GM23338 (cell line): Measurements from ENCODE around the gene TSPAN3. TPM values are rescaled to one million over a fixed set of nuclear protein-coding genes. Genes with fewer than 3 reads are reported as not detected.

ENCODE experiments used
- ATAC-seq: fragments of 200-7000 bp; cut with Tn5 transposase; 3 replicates; pipeline ENCODE4 v1.9.1; 2020
- DNase-seq: peaks from one replicate; pipeline ENCODE4 v3.0.0-alpha.2; 2015; ENCODE audit warnings: low spot score
- H2AFZ ChIP-seq: fragments of 200-600 bp; sonication (generic); 2 replicates; pipeline ENCODE4 v1.8.0; 2016; ENCODE audit warnings: antibody characterized with exemption, mild to moderate bottlenecking, moderate library complexity
- H3F3A ChIP-seq: fragments of 200-600 bp; sonication (generic); replicated peaks from 2 replicates; pipeline ENCODE4 v1.8.0; 2017; ENCODE audit warnings: antibody characterized with exemption, mixed run types, low read depth
- H3K27ac ChIP-seq: fragments of 200-600 bp; sonication (generic); 2 replicates; pipeline ENCODE4 v1.6.1; 2016; ENCODE audit warnings: low read depth
- H3K27me3 ChIP-seq: fragments of 200-600 bp; sonication (generic); 2 replicates; pipeline ENCODE4 v1.8.0; 2016; ENCODE audit warnings: mild to moderate bottlenecking, mixed run types, moderate library complexity; ENCODE audit not compliant: insufficient read depth
- H3K36me3 ChIP-seq: fragments of 200-600 bp; sonication (generic); 2 replicates; pipeline ENCODE4 v1.8.0; 2016; ENCODE audit warnings: mild to moderate bottlenecking; ENCODE audit not compliant: insufficient read depth
- H3K4me1 ChIP-seq: fragments of 200-600 bp; sonication (generic); 2 replicates; pipeline ENCODE4 v1.8.0; 2016; ENCODE audit warnings: mild to moderate bottlenecking, moderate library complexity; ENCODE audit not compliant: insufficient read depth
- H3K4me2 ChIP-seq: fragments of 200-600 bp; sonication (generic); 2 replicates; pipeline ENCODE4 v1.7.1; 2017; ENCODE audit warnings: mixed run types
- H3K4me3 ChIP-seq: fragments of 200-600 bp; sonication (generic); 2 replicates; pipeline ENCODE4 v1.6.1; 2016; ENCODE audit warnings: mixed run types
- H3K79me2 ChIP-seq: fragments of 200-600 bp; sonication (generic); replicated peaks from 2 replicates; pipeline ENCODE4 v1.8.0; 2017; ENCODE audit warnings: mild to moderate bottlenecking; ENCODE audit not compliant: insufficient read depth
- H3K9me2 ChIP-seq: fragments of 200-600 bp; sonication (generic); 2 replicates; pipeline ENCODE4 v1.8.0; 2017; ENCODE audit not compliant: insufficient read depth
- H4K20me1 ChIP-seq: fragments of 200-600 bp; sonication (generic); replicated peaks from 2 replicates; pipeline ENCODE4 v1.8.0; 2017; ENCODE audit warnings: mild to moderate bottlenecking; ENCODE audit not compliant: insufficient read depth
- H3K27ac Mint-ChIP-seq: 2 replicates; pipeline ENCODE4 v1.8.0; 2020; ENCODE audit warnings: inconsistent platforms, mild to moderate bottlenecking, moderate library complexity, mixed read lengths
- H3K27me3 Mint-ChIP-seq: 3 replicates; pipeline ENCODE4 v1.8.0; 2022; ENCODE audit warnings: low read depth, mild to moderate bottlenecking, moderate library complexity, mixed read lengths, inconsistent platforms; ENCODE audit not compliant: insufficient read depth, poor library complexity
- H3K36me3 Mint-ChIP-seq: 3 replicates; pipeline ENCODE4 v1.8.0; 2021; ENCODE audit warnings: low read depth, mild to moderate bottlenecking, inconsistent platforms, moderate library complexity, mixed read lengths
- H3K4me1 Mint-ChIP-seq: 3 replicates; pipeline ENCODE4 v1.8.0; 2020; ENCODE audit warnings: mild to moderate bottlenecking, inconsistent platforms, mixed read lengths
- H3K4me3 Mint-ChIP-seq: 3 replicates; pipeline ENCODE4 v1.8.0; 2021; ENCODE audit warnings: moderate library complexity, mild to moderate bottlenecking, inconsistent platforms, mixed read lengths
- H3K9me3 Mint-ChIP-seq: 3 replicates; pipeline ENCODE4 v1.8.0; 2020; ENCODE audit warnings: moderate library complexity, mild to moderate bottlenecking, inconsistent platforms, mixed read lengths
- CREB1 ChIP-seq: fragments of 250-450 bp; sonication (Bioruptor Pico); IDR thresholded peaks from 2 replicates; pipeline ENCODE4 v1.5.0; 2020; ENCODE audit warnings: low read depth, mild to moderate bottlenecking, moderate library complexity
- CTCF ChIP-seq, 2 experiments: fragments of 200-600 bp in 1 of 2; sonication (generic) in 1 of 2; conservative IDR thresholded peaks; 2 replicates each; pipeline versions ENCODE4 v1.5.1 to v1.6.1; 2016 to 2017; ENCODE audit warnings: antibody characterized with exemption in 2 of 2, low read depth in 2 of 2, mild to moderate bottlenecking in 2 of 2, moderate library complexity in 1 of 2
- ETS1 ChIP-seq: IDR thresholded peaks from 2 replicates; pipeline ENCODE4 v1.6.1; 2016; ENCODE audit warnings: antibody characterized with exemption
- EZH2 ChIP-seq: fragments of 200-600 bp; sonication (generic); IDR thresholded peaks from one replicate; pipeline ENCODE4 v1.8.0; 2017; ENCODE audit warnings: antibody characterized with exemption, mild to moderate bottlenecking, low read depth; ENCODE audit not compliant: unreplicated experiment
- EZH2phosphoT487 ChIP-seq: fragments of 200-600 bp; sonication (generic); IDR thresholded peaks from one replicate; pipeline ENCODE4 v1.8.1; 2018; ENCODE audit warnings: antibody characterized with exemption; ENCODE audit not compliant: unreplicated experiment
- JUNB ChIP-seq: IDR thresholded peaks from one replicate; pipeline ENCODE4 v1.6.1; 2016; ENCODE audit warnings: antibody characterized with exemption; ENCODE audit not compliant: unreplicated experiment
- NANOG ChIP-seq: IDR thresholded peaks from 2 replicates; pipeline ENCODE4 v1.6.1; 2016; ENCODE audit warnings: antibody characterized with exemption, borderline replicate concordance
- POLR2AphosphoS5 ChIP-seq: IDR thresholded peaks from 2 replicates; pipeline ENCODE4 v1.6.1; 2016; ENCODE audit warnings: antibody characterized with exemption, low read depth
- REST ChIP-seq: IDR thresholded peaks from one replicate; pipeline ENCODE4 v1.6.1; 2018; ENCODE audit warnings: antibody characterized with exemption; ENCODE audit not compliant: unreplicated experiment
- STAT1 ChIP-seq: IDR thresholded peaks from one replicate; pipeline ENCODE4 v1.6.1; 2016; ENCODE audit warnings: antibody characterized with exemption; ENCODE audit not compliant: unreplicated experiment
- ZNF114 ChIP-seq: fragments of 250-450 bp; sonication (Bioruptor Pico); IDR thresholded peaks from 2 replicates; pipeline ENCODE4 v1.5.0; 2020; ENCODE audit warnings: mild to moderate bottlenecking, moderate library complexity
- ZNF331 ChIP-seq: fragments of 250-450 bp; sonication (Bioruptor Pico); IDR thresholded peaks from 2 replicates; pipeline ENCODE4 v1.5.0; 2020; ENCODE audit warnings: low read depth, mild to moderate bottlenecking, moderate library complexity
- ZNF462 ChIP-seq: fragments of 250-450 bp; sonication (Bioruptor Pico); IDR thresholded peaks from 2 replicates; pipeline ENCODE4 v1.5.0; 2020; ENCODE audit warnings: mild to moderate bottlenecking, moderate library complexity
- polyA plus RNA-seq: library from polyadenylated mRNA; unstranded; fragments of >200 nt; fragmentation: Nextera tagmentation; extraction: Ambion mirVana; gene quantifications from 2 replicates; pipeline ENCODE4 v1.2.1, GENCODE V29; 2016
- total RNA-seq: library from RNA; depleted of rRNA; stranded (reverse); fragments of >200 nt; shearing (Covaris generic); gene quantifications from 2 replicates; pipeline ENCODE4 v1.2.3, GENCODE V29; 2014

TSPAN3 gene
- total and polyA plus RNA-seq, 2 experiments from 2014 or later, result 72.5 to 159 TPM

- peak overlapping the region; percentile 97 for H2AFZ ChIP-seq
- peak overlapping the region; percentile 72 for H3K4me2 ChIP-seq
Observed at GRCh38 chr15:77023576-77024272, 47.2 kb downstream of the TSPAN3 start.

More at GRCh38 chr15:77023576-77024272, 47.2 kb downstream of the TSPAN3 start:
- Mint-ChIP-seq H3K4me3 (no peak overlapping the region), H3K27me3 (peaks cover 19% of the 10 kb centered on the region), H3K36me3 (no peaks in the 10 kb centered on the region; the same call in 2 of the 3 replicates), H3K4me1 (peaks cover 3% of the 10 kb centered on the region; the same call in 2 of the 3 replicates), H3K27ac (no peak overlapping the region), H3K9me3 (no peaks in the 10 kb centered on the region; the same call in 2 of the 3 replicates)
- Histone ChIP-seq H3K36me3 (no peaks in the 10 kb centered on the region), H3K9me2 (no peaks in the 10 kb centered on the region), H3K27ac (no peak overlapping the region), H4K20me1 (no peaks in the 10 kb centered on the region), H3K4me3 (peak overlapping the region; percentile 42; the same call in 1 of the 2 replicates), H3K4me1 (no peaks in the 10 kb centered on the region; the same call in 1 of the 2 replicates), H3K79me2 (no peaks in the 10 kb centered on the region), H3K27me3 (0 out of 2 replicates have a peak, but pooled peaks cover under 1% of the 10 kb centered on the region), H3F3A (no peaks in the 10 kb centered on the region)
- ATAC-seq (peak; percentile 1; the same call in 2 of the 3 replicates), DNase-seq (no peak)
- TF ChIP-seq EZH2 (no peak), CREB1 (CRISPR knock-in tag) (no peak), EZH2phosphoT487 (no peak), POLR2AphosphoS5 (no peak), CTCF (conservative IDR thresholded peaks at IDR 0.05; ENCODE audit: low read depth in 2 of 2) (no peak), REST (no peak), NANOG (no peak), JUNB (no peak), ZNF331 (CRISPR knock-in tag) (no peak), ETS1 (no peak), STAT1 (no peak), ZNF462 (CRISPR knock-in tag) (no peak), ZNF114 (CRISPR knock-in tag) (no peak)
